ENCODE data around the gene ZNHIT1.
"Not testable (repeated sequence)": the region's sequence is repeated elsewhere in the genome, so short reads cannot be mapped to it uniquely, and the experiment has no call there.

DNA sequence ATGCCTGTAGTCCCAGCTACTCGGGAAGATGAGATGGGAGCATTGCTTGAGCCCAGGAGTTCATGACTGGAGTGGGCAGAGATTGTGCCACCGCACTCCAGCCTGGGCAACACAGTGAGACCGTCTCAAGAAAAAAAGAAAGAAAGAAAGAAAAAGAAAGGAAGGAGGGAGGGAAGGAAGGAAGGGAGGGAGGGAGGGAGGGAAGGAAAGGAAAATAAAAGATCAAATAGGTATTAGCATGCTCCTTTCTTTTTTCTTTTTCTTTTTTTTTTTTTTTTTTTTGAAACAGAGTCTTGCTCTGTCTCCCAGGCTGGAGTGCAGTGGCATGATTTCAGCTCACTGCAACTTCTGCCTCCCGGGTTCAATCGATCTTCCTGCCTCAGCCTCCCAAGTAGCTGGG lies 35.2 kb downstream of the ZNHIT1 start:
- TF ChIP-seq FOXK2, SUZ12 (IDR thresholded peaks at IDR 0.05): not testable (repeated sequence)

Measured in HEK293T (cell line).